ENCODE data around the gene FAM13A.
"Not testable (repeated sequence)": the region's sequence is repeated elsewhere in the genome, so short reads cannot be mapped to it uniquely, and the experiment has no call there.

Gene FAM13A

DNA sequence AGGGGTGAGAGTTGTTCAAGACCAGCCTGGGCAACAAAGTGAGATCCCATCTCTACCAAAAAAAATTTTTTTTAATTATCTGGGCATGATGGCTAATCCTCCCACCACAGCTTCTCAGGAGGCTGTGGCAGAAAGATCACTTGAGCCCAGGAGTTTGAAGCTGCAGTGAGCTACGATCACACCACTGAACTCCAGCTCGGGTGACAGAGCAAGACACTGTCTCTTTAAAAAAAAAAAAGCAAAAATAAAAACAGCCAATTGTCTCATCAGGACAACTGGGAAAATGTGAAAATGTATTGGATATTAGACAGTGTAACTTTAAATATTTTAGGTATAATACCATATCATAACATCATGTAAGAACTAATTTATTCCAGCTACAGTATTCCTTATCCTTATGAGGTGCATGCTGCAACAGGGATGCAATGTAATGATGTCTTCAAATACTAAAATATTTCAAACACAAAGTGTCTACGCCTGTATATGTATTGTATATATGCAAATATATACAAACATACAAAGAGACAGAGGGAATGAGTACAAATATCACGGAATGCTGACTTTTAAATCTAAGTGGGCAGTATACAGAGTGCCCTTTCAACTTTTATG is 17.2 kb downstream of the FAM13A start:
- DNase-seq: no peak

GRCh38 chr4:89036535-89036934 is 20.4 kb downstream of the FAM13A start:
- DNase-seq: no peak

DNA sequence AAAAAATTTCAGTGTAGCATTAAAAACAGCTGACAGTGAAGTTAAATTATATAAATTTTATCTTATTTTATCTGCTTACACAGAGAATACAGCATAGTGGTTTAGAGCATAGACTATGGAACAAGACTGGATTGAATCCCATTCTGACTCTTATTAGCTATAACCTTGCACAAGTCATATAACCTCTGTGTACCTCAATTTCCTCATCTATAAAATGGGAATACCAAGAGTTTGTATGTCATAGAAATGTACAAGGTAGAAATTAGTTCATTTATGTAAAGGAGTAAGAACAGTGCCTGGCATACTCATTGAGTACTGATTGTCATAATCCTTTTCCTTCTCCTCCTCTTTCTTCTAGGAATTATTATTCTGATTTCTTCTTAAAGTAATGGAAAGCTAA is 25.7 kb downstream of the FAM13A start:
- no peak for DNase-seq

- peak; percentile 12 for DNase-seq
Observed at GRCh38 chr4:89029591-89029990, 27.4 kb downstream of the FAM13A start.

DNA sequence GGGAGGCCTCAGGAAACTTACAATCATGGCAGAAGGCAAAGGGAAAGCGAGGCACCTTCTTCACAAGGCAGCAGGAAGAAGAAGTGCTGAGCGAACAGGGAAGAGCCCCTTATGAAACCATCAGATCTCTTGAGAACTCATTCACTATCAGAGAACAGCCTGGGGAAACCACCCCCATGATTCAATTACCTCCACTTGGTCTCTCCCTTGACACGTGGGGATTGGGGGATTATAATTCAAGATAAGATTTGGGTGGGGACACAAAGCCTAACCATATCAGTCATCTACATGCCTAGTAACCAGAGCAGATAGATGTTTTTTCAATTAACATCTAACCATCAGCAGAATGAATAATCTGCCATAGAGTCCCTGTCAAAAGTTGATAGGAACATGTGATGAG is 30.4 kb downstream of the FAM13A start:
- DNase-seq: no peak

DNA sequence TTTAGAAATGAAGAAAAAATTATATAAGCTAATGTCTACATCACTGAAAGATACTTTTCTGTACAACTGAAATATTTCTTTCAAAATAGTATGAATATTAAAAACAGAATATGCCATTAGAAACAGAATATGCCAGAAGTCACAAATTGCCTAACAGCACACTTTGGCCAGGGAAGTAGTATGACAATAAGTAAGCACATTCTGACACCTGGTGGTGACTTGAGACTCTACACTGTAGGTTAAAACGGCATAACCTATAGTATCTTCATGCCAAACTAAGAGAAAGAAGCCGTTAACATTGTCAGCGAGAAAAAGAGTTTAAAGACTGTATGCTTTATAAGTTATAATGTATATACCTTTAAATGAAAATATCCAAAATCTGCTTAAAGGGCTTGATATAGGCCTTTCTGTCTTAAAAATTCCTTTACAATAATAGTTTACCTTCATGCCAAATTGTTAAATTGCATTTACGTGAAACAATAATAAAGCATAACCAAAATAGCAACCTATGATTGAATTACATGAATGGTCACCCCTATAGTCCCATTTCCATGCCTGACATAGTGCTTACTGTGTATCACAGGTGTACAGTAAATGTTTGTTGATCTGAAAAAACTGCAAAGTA is 32.8 kb downstream of the FAM13A start:
- DNase-seq: peak; percentile 69

DNA sequence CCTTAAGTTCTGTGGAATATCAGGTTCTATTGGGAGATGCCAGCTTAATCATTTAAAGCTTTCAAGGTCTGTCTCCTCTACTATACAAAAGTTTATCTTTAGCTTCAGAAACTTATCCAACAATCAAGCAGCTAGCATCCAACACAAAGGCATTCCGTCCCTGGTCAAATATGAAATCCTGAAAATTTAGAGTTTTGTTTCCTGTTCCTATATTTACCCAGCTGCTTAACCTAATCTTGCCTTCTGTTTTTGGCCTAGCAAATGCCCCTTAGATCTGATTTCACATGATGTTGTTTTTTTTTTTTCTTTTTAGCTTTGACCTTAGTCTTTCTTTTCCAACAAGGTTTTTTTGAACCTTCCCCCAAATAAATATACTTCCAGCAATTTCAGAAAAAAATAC is 33.8 kb downstream of the FAM13A start:
- no peak for DNase-seq

GRCh38 chr4:89022426-89023128 is 34.4 kb downstream of the FAM13A start:
- DNase-seq: no peak

DNA sequence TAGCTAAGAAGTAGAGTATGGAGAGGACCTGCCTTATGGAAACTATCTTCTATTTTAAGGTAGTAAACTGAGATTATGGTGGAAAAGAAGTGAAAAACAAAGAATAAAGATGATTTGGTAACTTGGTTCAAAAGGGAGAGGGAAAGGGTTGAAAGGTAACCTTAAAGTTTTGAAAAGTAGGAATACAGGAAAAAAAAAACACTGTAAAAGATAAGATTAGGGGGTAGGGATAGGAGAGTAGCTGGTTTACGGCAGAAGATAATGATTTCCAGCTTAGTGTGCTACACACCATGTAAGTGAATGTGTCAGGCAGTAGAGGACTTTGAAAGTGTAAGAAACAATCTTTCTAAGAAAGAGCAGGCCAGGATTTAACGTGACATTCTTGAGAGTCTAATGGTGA is 35.3 kb downstream of the FAM13A start:
- no peak for DNase-seq

DNA sequence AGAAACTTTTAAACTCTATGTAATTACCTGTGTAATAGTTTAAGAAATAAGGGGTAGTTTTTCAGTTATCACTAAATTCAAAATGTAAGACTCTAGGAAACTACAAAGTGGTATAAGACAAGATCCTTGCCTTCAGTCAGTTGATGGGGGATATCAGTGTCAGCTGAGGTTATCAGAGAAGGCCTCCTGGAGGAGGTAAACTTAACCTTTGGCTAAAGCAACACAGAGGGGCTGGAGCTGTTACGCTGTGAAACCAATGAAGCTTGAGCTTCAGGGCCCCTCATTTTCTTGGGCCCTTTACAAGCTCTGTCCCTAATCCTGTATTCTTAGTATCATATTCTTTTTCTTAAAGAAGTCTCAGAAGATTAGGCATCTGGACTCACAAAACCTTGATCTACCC is 35.9 kb downstream of the FAM13A start:
- no peak for DNase-seq

DNA sequence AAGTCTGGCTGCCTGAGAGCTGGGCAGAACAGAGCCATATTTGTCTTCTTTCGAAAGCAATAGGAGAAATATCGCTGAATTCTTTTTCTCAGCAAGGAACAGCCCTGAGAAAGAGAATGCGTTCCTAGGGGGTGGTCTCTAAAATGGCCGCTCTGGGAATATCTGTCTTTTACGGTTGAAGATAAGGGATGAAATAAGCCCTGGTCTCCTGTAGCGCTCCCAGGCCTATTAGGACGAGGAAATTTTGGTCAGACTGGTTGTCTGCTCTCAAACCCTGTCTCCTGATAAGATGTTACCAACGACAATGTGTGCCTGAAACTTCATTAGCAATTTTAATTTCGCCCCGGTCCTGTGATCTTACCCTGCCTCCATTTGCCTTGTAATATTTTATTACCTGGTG is 42.1 kb downstream of the FAM13A start:
- not testable (repeated sequence) for DNase-seq

- DNase-seq: no peak
Observed at GRCh38 chr4:89009761-89010369, 47.1 kb downstream of the FAM13A start.

DNA sequence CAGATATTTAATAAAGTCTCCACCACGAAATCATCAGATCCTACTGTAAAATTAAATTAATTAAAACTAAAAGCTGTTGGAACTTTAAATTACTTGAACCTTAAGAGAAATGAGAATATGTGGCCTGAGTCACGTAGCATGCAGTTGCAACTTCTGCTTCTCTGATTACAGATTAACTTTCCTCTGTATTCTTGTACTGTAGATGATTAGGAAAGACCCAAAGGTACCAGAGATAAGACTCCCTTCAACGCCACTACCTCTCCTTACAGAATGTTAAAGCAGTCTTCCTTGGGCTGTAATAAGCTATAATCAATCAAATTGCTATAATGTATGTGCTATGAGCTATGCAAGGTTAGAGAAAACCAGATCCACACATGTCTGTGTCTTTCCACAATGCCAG is 47.9 kb downstream of the FAM13A start:
- DNase-seq: no peak

DNA sequence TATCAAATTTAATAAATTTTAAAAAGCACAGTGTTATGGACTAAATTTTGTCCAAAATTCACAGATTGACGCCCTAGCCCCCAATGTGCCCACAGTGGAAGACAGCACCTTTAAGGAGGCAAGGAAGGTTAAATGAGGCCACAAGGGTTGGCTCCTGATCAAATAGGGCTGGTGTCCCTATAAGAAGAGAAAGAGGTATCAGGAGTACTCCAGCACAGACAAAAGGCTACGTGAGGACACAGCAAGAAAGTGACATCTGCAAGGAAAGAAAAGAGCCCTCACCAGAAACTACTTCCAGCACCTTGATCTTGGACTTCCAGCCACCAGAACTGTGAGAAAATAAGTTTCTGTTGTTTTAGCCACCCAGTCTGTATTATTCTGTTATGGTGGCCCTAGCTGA is 48.8 kb downstream of the FAM13A start:
- DNase-seq: no peak

DNA sequence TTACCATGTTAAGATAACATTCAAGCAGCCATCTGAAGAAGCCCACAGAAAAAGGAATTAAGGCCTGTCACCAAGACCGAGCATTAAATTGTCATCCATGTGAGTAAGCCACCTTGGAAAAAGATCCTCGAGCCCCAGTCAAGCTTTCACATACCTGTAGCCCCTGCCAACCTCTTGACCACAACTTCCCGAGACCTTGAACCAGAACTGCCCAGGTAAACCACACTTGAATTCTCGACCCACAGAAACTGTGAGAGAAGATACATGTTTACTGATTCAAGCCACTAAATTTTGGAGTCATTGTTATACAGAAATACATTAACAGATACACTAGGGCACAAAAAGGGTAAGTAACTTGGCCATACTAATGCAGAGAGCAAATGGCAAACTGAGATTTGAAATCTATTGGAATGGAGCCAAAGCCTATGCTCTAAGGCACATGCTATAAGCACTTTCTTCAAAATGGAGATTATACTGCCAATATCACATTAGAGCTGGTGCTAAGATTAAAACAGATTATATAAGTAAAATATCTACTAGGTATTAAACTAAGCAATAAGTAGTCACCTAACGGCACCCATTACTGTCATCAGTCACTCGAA is 49.5 kb downstream of the FAM13A start:
- no peak for DNase-seq

- no peak for DNase-seq
Observed at GRCh38 chr4:89006307-89006706, 50.7 kb downstream of the FAM13A start.

GRCh38 chr4:89005066-89005465 is 51.9 kb downstream of the FAM13A start:
- not testable (repeated sequence) for DNase-seq

GRCh38 chr4:89001647-89002445 is 55.1 kb downstream of the FAM13A start:
- DNase-seq: no peak

GRCh38 chr4:89000844-89001360 is 56.1 kb downstream of the FAM13A start:
- DNase-seq: no peak

DNA sequence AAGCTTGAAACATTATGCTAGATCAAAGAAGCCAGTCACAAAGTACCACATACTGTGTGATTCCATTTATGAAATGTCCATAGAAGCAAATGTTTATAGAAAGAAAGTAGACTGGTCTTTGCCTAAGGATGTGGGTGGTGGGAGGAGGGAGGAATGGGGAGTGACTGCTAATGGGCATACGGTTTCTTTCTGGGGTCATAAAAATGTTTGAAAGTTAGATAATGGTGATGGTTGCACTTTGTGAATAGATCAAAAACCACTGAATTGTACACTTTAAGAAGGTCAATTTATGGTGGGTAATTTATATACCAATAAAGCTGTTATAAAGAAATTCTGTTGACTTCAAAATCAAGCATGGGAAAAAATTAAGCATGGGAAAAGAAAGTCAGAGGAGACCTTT is 56.6 kb downstream of the FAM13A start:
- DNase-seq: no peak

DNA sequence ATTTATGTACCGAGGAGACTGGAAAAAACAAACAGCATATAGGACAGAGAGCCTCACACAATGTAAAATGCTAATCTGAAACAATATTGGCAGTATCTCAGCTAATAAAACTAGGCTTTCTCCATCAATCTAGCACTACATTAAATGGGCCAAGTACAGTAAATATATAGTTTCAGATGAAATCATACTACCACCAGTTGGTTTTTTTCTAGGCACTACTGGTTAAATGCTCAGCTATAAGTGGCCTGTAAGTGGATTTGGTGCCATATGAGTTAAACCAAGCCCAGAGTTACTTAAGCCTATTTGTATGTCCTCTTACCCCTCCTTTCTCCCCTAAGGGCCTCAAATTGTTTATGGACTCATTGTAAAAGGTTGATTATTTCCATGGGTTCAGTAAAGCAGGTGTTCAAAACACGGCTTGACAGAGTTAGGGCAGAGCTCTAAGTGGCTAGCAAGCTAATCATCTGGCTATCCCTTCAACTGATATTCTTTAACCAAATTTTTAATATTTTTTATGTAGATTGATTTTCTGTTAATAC is 57.5 kb downstream of the FAM13A start:
- no peak for DNase-seq

- DNase-seq: no peak
Observed at GRCh38 chr4:88998891-88999290, 58.1 kb downstream of the FAM13A start.
